ENCODE measurements around the gene SHANK3. TPM values are rescaled to one million over a fixed set of nuclear protein-coding genes. Genes with fewer than 3 reads are reported as not detected.

Gene SHANK3
- total RNA-seq, 1 experiment from 2014 or later, result 5.0 TPM

- in situ Hi-C loops (cut with HindIII; ENCODE audit: low sequenced_read_pairs), result no loop called here
- DNase-seq (ENCODE audit: low spot score), result no peak
Observed at GRCh38 chr22:50705851-50706351, 33.3 kb downstream of the SHANK3 start.

GRCh38 chr22:50706481-50707125, 34.0 kb downstream of the SHANK3 start:
- in situ Hi-C loops (cut with HindIII; ENCODE audit: low sequenced_read_pairs), result no loop called here
- no peak for DNase-seq (ENCODE audit: low spot score)

- DNase-seq (ENCODE audit: low spot score), result no peak
- in situ Hi-C loops (cut with HindIII; ENCODE audit: low sequenced_read_pairs), result no loop called here
Observed at GRCh38 chr22:50708474-50708873, 35.9 kb downstream of the SHANK3 start.

- in situ Hi-C loops (cut with HindIII; ENCODE audit: low sequenced_read_pairs), result no loop called here
- DNase-seq (ENCODE audit: low spot score), result no peak
Observed at GRCh38 chr22:50708996-50709395, 36.4 kb downstream of the SHANK3 start.

GRCh38 chr22:50710221-50710620, 37.6 kb downstream of the SHANK3 start:
- in situ Hi-C loops (cut with HindIII; ENCODE audit: low sequenced_read_pairs), result no loop called here
- no peak for DNase-seq (ENCODE audit: low spot score)

- in situ Hi-C loops (cut with HindIII; ENCODE audit: low sequenced_read_pairs), result no loop called here
Observed at GRCh38 chr22:50710886-50711285, 38.3 kb downstream of the SHANK3 start.

GRCh38 chr22:50711446-50712340, 39.1 kb downstream of the SHANK3 start:
- no peak for DNase-seq (ENCODE audit: low spot score)
- in situ Hi-C loops (cut with HindIII; ENCODE audit: low sequenced_read_pairs), result no loop called here

More at GRCh38 chr22:50710886-50711285, 38.3 kb downstream of the SHANK3 start:
- no peak for DNase-seq (ENCODE audit: low spot score)

- no peak for DNase-seq (ENCODE audit: low spot score)
- in situ Hi-C loops (cut with HindIII; ENCODE audit: low sequenced_read_pairs), result no loop called here
Observed at GRCh38 chr22:50712341-50713007, 39.9 kb downstream of the SHANK3 start.

GRCh38 chr22:50713008-50713385, 40.4 kb downstream of the SHANK3 start:
- no peak for DNase-seq (ENCODE audit: low spot score)
- in situ Hi-C loops (cut with HindIII; ENCODE audit: low sequenced_read_pairs), result no loop called here

GRCh38 chr22:50713571-50714056, 41.0 kb downstream of the SHANK3 start:
- in situ Hi-C loops (cut with HindIII; ENCODE audit: low sequenced_read_pairs), result no loop called here
- DNase-seq (ENCODE audit: low spot score), result peak; percentile 35

GRCh38 chr22:50714150-50714549, 41.5 kb downstream of the SHANK3 start:
- in situ Hi-C loops (cut with HindIII; ENCODE audit: low sequenced_read_pairs), result no loop called here
- DNase-seq (ENCODE audit: low spot score), result no peak

GRCh38 chr22:50714631-50715179, 42.1 kb downstream of the SHANK3 start:
- in situ Hi-C loops (cut with HindIII; ENCODE audit: low sequenced_read_pairs), result no loop called here
- DNase-seq (ENCODE audit: low spot score), result peak; percentile 29

GRCh38 chr22:50715250-50715649, 42.6 kb downstream of the SHANK3 start:
- no peak for DNase-seq (ENCODE audit: low spot score)
- in situ Hi-C loops (cut with HindIII; ENCODE audit: low sequenced_read_pairs), result no loop called here

- in situ Hi-C loops (cut with HindIII; ENCODE audit: low sequenced_read_pairs), result no loop called here
- no peak for DNase-seq (ENCODE audit: low spot score)
Observed at GRCh38 chr22:50715776-50716175, 43.2 kb downstream of the SHANK3 start.

- in situ Hi-C loops (cut with HindIII; ENCODE audit: low sequenced_read_pairs), result no loop called here
- DNase-seq (ENCODE audit: low spot score), result no peak
Observed at GRCh38 chr22:50716290-50717024, 43.8 kb downstream of the SHANK3 start.

GRCh38 chr22:50717709-50718351, 45.2 kb downstream of the SHANK3 start:
- peak; percentile 66 for DNase-seq (ENCODE audit: low spot score)
- in situ Hi-C loops (cut with HindIII; ENCODE audit: low sequenced_read_pairs), result no loop called here

GRCh38 chr22:50718352-50718709, 45.7 kb downstream of the SHANK3 start:
- no peak for DNase-seq (ENCODE audit: low spot score)
- in situ Hi-C loops (cut with HindIII; ENCODE audit: low sequenced_read_pairs), result no loop called here

GRCh38 chr22:50719814-50720300, 47.2 kb downstream of the SHANK3 start:
- DNase-seq (ENCODE audit: low spot score), result no peak
- in situ Hi-C loops (cut with HindIII; ENCODE audit: low sequenced_read_pairs), result no loop called here

Measured in G401 (cell line).